Panc1 (cell line): Measurements from ENCODE around the gene SEC31A. TPM values are rescaled to one million over a fixed set of nuclear protein-coding genes. Genes with fewer than 3 reads are reported as not detected.

Experiments used
- ATAC-seq: fragments of 200-7000 bp; cut with Tn5 transposase; 2 replicates; pipeline ENCODE4 v1.9.1; 2020; ENCODE audit warnings: mild to moderate bottlenecking, moderate library complexity
- BruUV-seq: library from RNA; stranded (reverse); fragments of 400-500 nt; replicated peaks from 2 replicates; lab custom pipeline; 2021; lab: Mats Ljungman, UMichigan
- CTCF ChIA-PET: fragments of 300-600 bp; sonication (Branson Sonifier 250); formaldehyde crosslinking; loops from one replicate; lab custom pipeline; 2022; ENCODE audit warnings: antibody characterized with exemption; lab: Charles Lee
- POLR2A ChIA-PET: fragments of 300-600 bp; sonication (Branson Sonifier 250); formaldehyde crosslinking; loops from one replicate; lab custom pipeline; 2022; ENCODE audit warnings: antibody characterized with exemption; lab: Charles Lee
- DNase-seq: peaks from one replicate; pipeline ENCODE4 v3.0.0-alpha.2; 2010; ENCODE audit warnings: low read depth, low spot score
- H3K27ac ChIP-seq: 2 replicates; pipeline ENCODE4 v1.5.1; 2011; ENCODE audit warnings: mild to moderate bottlenecking, low read length, inconsistent platforms
- H3K27me3 ChIP-seq: fragments of 200-500 bp; sonication (Bioruptor generic); 2 replicates; pipeline ENCODE4 v1.6.0; 2014; ENCODE audit warnings: low read length, inconsistent platforms; ENCODE audit not compliant: control insufficient read depth, insufficient read depth
- H3K36me3 ChIP-seq: fragments of 200-500 bp; sonication (Bioruptor generic); 2 replicates; pipeline ENCODE4 v1.5.1; 2014; ENCODE audit warnings: inconsistent platforms, mild to moderate bottlenecking, low read length, moderate library complexity; ENCODE audit not compliant: control insufficient read depth, insufficient read depth
- H3K4me1 ChIP-seq: 2 replicates; pipeline ENCODE4 v1.5.1; 2011; ENCODE audit warnings: inconsistent platforms, mild to moderate bottlenecking, low read length, moderate library complexity; ENCODE audit not compliant: control insufficient read depth, insufficient read depth
- H3K4me3 ChIP-seq, 2 experiments: 2 replicates each; pipeline ENCODE4 v1.5.1; 2011 to 2012; ENCODE audit warnings: low read depth in 2 of 2, low read length in 2 of 2, mild to moderate bottlenecking in 2 of 2, inconsistent platforms in 1 of 2, moderate library complexity in 1 of 2
- H3K9me3 ChIP-seq: fragments of 200-500 bp; sonication (Bioruptor generic); 2 replicates; pipeline ENCODE4 v1.5.1; 2014; ENCODE audit warnings: low read depth, mild to moderate bottlenecking, inconsistent platforms, low read length, moderate library complexity; ENCODE audit not compliant: control insufficient read depth, insufficient read depth
- CTCF ChIP-seq: fragments of 450-650 bp; IDR thresholded peaks from 2 replicates; pipeline ENCODE4 v1.5.1; 2017; ENCODE audit warnings: mild to moderate bottlenecking
- POLR2AphosphoS5 ChIP-seq: IDR thresholded peaks from 2 replicates; pipeline ENCODE4 v1.6.1; 2012; ENCODE audit warnings: mild to moderate bottlenecking, low read depth, low read length, moderate library complexity
- REST ChIP-seq, 2 experiments: IDR thresholded peaks; 2 replicates each; pipeline ENCODE4 v1.6.1; 2011 to 2012; ENCODE audit warnings: low read depth in 2 of 2, control low read depth in 1 of 2, low read length in 1 of 2, mild to moderate bottlenecking in 1 of 2, moderate library complexity in 1 of 2; ENCODE audit not compliant: insufficient read depth in 1 of 2
- SIN3A ChIP-seq: IDR thresholded peaks from 2 replicates; pipeline ENCODE4 v1.6.1; 2012; ENCODE audit warnings: low read depth, mild to moderate bottlenecking, low read length, moderate library complexity, borderline replicate concordance; ENCODE audit not compliant: insufficient read depth
- TCF7L2 ChIP-seq: IDR thresholded peaks from 2 replicates; pipeline ENCODE4 v1.6.1; 2011; ENCODE audit warnings: mild to moderate bottlenecking, low read depth, low read length, inconsistent platforms
- in situ Hi-C: cut with HindIII; loops from 2 replicates; pipeline ENCODE4 v1.10.0; 2016; ENCODE audit warnings: low sequenced_read_pairs, low pct_unique_long_range_greater_than_20kb
- intact Hi-C: fragments of 100-400 bp; cut with micrococcal nuclease; formaldehyde crosslinking; loops from one replicate; pipeline ENCODE4 v1.10.0; 2022; ENCODE audit not compliant: unreplicated experiment
- total RNA-seq: library from RNA; stranded (reverse); gene quantifications from one replicate; pipeline ENCODE4 v1.2.1, GENCODE V29; 2021; ENCODE audit not compliant: unreplicated experiment

Gene SEC31A
- total RNA-seq, 1 experiment from 2014 or later, result 107 TPM

- no peaks in the 10 kb centered on the region; the same call in 1 of the 2 replicates for H3K4me1 ChIP-seq
- no peak for ATAC-seq
- ChIA-PET CTCF (no interaction called here), POLR2A (no interaction called here)
- H3K36me3 ChIP-seq, result no peaks in the 10 kb centered on the region
- intact Hi-C loops, result no loop called here
- in situ Hi-C loops, result no loop called here
- no peak for DNase-seq
- BruUV-seq, result no TSS peak
- no peak for TF ChIP-seq REST (IDR thresholded peaks at IDR 0.05; ENCODE audit: insufficient read depth in 1 of 2, low read depth in 2 of 2, low read length in 1 of 2)
- TF ChIP-seq POLR2AphosphoS5, result no peak
- TF ChIP-seq TCF7L2, result no peak
- no peak for TF ChIP-seq CTCF
- no peak for TF ChIP-seq SIN3A
- no peak overlapping the region for H3K4me3 ChIP-seq
- no peak overlapping the region for H3K27ac ChIP-seq
- no peaks in the 10 kb centered on the region for H3K27me3 ChIP-seq
- no peaks in the 10 kb centered on the region for H3K9me3 ChIP-seq
Measured at GRCh38 chr4:82787342-82787741, 103.6 kb downstream of the SEC31A start.

- intact Hi-C loops (no loop called here), in situ Hi-C loops (no loop called here)
- H3K27me3 ChIP-seq, result no peaks in the 10 kb centered on the region
- no peaks in the 10 kb centered on the region for H3K36me3 ChIP-seq
- no peaks in the 10 kb centered on the region; the same call in 1 of the 2 replicates for H3K4me1 ChIP-seq
- no peaks in the 10 kb centered on the region for H3K9me3 ChIP-seq
- ATAC-seq, result no peak
- H3K4me3 ChIP-seq, result no peak overlapping the region
- DNase-seq, result no peak
- ChIA-PET CTCF (no interaction called here), POLR2A (no interaction called here)
- no peak for TF ChIP-seq POLR2AphosphoS5
- TF ChIP-seq TCF7L2, result no peak
- TF ChIP-seq SIN3A, result no peak
- TF ChIP-seq CTCF, result no peak
- no peak overlapping the region for H3K27ac ChIP-seq
- BruUV-seq, result no TSS peak
Measured at GRCh38 chr4:82786828-82787227, 104.1 kb downstream of the SEC31A start.
